Measurements from ENCODE around the gene TEX19.

DNA sequence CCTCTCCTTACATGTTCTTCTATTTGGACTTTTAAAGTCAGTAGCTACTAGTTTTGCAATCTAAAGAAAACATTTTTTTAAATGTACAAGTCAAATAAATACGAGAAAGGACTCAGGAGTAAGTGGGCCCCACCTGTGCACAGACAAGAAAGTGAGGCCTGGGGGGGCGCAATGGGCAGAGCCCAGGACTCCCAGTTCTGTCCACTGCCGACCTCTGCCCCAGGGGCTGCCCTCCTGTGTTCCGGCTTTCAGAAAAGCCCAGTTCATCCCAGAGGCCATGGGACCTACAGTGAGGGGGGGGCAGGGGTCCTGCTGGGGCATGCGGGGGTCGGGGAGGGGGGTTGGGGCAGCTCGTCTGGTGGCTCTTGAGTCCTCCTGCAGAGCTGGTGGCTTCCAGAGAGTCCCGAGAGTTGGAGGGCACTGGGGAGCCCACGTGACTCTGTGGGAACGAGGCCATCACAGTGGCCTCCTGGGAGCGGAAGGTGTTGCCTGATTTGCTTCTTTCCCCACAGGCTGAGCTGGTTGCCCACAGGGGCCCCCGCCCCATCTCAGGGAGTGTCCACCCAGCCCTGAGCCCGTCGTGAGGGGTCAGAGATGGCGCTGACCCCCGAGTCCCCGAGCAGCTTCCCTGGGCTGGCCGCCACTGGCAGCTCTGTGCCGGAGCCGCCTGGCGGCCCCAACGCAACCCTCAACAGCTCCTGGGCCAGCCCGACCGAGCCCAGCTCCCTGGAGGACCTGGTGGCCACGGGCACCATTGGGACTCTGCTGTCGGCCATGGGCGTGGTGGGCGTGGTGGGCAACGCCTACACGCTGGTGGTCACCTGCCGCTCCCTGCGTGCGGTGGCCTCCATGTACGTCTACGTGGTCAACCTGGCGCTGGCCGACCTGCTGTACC is 14.9 kb downstream of the TEX19 start:
- TF ChIP-seq EZH2 (IDR thresholded peaks at IDR 0.05; ENCODE audit: borderline replicate concordance, low read length), result no peak
- TF ChIP-seq, protein P1, sequence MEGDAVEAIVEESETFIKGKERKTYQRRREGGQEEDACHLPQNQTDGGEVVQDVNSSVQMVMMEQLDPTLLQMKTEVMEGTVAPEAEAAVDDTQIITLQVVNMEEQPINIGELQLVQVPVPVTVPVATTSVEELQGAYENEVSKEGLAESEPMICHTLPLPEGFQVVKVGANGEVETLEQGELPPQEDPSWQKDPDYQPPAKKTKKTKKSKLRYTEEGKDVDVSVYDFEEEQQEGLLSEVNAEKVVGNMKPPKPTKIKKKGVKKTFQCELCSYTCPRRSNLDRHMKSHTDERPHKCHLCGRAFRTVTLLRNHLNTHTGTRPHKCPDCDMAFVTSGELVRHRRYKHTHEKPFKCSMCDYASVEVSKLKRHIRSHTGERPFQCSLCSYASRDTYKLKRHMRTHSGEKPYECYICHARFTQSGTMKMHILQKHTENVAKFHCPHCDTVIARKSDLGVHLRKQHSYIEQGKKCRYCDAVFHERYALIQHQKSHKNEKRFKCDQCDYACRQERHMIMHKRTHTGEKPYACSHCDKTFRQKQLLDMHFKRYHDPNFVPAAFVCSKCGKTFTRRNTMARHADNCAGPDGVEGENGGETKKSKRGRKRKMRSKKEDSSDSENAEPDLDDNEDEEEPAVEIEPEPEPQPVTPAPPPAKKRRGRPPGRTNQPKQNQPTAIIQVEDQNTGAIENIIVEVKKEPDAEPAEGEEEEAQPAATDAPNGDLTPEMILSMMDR (IDR thresholded peaks at IDR 0.05; ENCODE audit: low read length), result no peak

Measured in OCI-LY1 (cell line).